GM18907 (cell line): ENCODE results near the gene MYF6.
A peak's percentile ranks its signal among the peaks of the same experiment; 100 is the strongest.

Source experiments
- ATAC-seq: cut with Tn5 transposase; IDR thresholded peaks from one replicate; pipeline ENCODE4 v1.9.1; 2021; ENCODE audit warnings: mild to moderate bottlenecking, moderate library complexity; ENCODE audit not compliant: unreplicated experiment

The MYF6 gene

DNA sequence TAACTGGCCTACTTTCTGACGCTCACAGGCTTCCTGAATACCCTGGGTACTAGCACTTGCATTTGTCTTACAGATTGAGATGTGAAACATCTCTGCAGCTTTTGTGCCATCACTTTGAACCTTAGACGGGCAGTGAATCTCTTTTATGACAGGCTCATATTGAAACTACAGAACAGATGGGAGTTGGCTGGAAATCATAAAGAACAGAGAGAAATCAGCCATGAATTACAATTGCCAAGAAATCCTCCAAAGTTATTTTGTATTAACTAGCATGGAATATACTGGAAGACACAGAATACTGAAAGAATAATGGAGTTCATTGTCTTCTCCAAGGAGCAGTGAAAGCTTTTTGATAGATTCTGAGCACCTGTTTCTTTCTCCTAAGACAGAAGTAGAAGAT lies 42.0 kb downstream of the MYF6 start:
- ATAC-seq = no peak

DNA sequence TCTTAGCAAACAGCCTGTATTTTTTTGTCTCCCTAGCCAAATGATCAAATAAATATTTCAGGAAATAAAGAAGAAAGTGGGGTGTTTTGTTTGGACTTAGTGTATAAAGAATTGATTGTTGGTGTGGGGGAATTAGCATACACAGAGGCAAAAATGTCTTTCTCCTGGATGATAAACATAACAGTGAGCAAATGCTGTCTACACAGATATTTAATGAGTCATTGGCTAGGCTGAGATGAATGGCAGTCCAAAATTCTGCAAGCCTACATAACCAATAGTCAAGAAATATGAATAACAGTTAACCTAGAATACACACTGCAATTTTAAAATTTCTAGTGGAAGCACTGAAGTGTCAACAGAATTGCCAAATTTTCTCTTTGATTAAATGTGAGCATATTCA lies 45.0 kb downstream of the MYF6 start:
- ATAC-seq = no peak

DNA sequence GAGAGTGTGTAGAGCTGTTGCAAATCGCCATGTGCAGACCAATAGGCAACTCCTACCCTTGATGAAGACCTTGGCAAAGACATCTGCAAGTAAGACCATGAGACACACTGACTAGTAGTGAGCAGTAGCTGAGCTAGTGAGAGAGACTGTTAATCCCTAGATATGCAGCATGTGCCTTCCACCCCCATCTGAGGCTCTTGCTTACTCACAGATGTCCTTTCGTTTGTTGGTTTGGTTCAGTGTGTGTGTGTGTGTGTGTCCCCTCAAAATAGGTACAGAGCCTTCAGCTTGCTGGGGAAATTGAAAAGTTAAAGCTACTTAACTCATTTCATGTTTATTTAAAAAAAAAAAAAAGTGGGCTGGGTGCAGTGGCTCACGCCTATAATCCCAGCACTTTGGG lies 46.8 kb downstream of the MYF6 start:
- ATAC-seq = no peak

DNA sequence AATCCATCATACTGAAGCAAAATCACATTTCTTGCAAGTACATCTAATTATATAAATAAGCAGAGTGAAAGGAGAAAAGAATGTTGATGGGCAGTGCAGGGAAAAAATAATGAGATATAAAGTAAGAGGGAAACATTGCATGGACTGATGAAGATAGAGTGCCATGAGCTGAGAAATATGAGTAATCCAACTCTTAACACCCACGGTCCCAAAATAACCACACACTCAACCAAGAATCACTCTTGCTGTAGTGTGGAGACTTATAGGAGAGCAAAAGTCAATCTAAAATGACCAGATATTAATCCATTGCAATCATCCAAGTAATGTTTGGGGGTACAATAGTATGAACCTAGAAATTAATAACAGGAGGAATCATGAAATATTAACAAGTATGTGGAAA lies 49.4 kb downstream of the MYF6 start:
- peak; percentile 57 for ATAC-seq
